Measurements from ENCODE around the gene EEF2KMT. TPM values are rescaled to one million over a fixed set of nuclear protein-coding genes. Genes with fewer than 3 reads are reported as not detected.
"Not testable (repeated sequence)": the region's sequence is repeated elsewhere in the genome, so short reads cannot be mapped to it uniquely, and the experiment has no call there.

Gene EEF2KMT
- total and polyA plus RNA-seq, 2 of the 4 experiments (the other 2 are of a cell fraction) = 14.1 to 19.0 TPM

DNA sequence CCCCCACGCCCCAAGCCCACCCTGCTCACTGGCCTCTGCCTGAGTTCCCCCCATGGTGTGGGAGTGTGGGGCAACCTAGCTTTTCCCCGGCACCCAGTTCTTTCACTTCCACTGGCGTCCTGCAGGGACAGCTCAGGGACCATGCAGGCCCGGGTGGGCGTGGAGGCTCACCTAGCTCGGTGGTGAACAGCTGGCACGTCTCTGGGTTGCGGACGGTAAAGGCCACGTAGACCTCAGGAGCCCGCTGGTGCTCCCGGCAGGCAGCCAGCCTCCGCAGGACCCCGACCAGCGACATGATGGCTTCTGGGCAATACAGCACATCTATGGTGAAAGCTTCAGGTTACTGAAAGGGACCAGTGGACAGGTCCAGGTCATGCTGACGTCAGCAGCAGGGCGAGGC is 8.7 kb downstream of the EEF2KMT start:
- in situ Hi-C loops (cut with MboI; ENCODE audit: low sequenced_read_pairs); H2BK5ac ChIP-seq (ENCODE audit: low read depth, low read length, poor library complexity, severe bottlenecking); H3K4me2 ChIP-seq (ENCODE audit: low read depth, low read length); H3K79me1 ChIP-seq (ENCODE audit: low read depth in 1 of 2, low read length in 2 of 2); H3K4me3 ChIP-seq (ENCODE audit: insufficient read depth, low read depth, low read length); H3K9me1 ChIP-seq (ENCODE audit: insufficient read depth, low read length); H2AK5ac ChIP-seq (ENCODE audit: low read depth, low read length); H2BK120ac ChIP-seq (ENCODE audit: low read depth, low read length); H3K56ac ChIP-seq (ENCODE audit: extremely low read depth, insufficient read depth, low read length); H3K27ac ChIP-seq (ENCODE audit: insufficient read depth, low read length); H3K18ac ChIP-seq (ENCODE audit: low read depth, low read length); CTCF ChIA-PET; H4K5ac ChIP-seq (ENCODE audit: low read depth, low read length); dilution Hi-C loops (cut with HindIII; ENCODE audit: low sequenced_read_pairs, unreplicated experiment); H2BK20ac ChIP-seq (ENCODE audit: low read depth, low read length); H3K9me3 ChIP-seq (ENCODE audit: control insufficient read depth, insufficient read depth, low read length); H4K20me1 ChIP-seq (ENCODE audit: insufficient read depth, low read length); DNase-seq; H2BK15ac ChIP-seq (ENCODE audit: low read depth, low read length); H2AFZ ChIP-seq (replicated peaks; ENCODE audit: low read length, poor library complexity); H3K27me3 ChIP-seq (ENCODE audit: control insufficient read depth, insufficient read depth, low read length); H3K9ac ChIP-seq (ENCODE audit: low read depth, low read length); H3K4ac ChIP-seq (ENCODE audit: low read depth, low read length); BruUV-seq (replicated peaks); H3K4me1 ChIP-seq (ENCODE audit: control insufficient read depth, insufficient read depth, low read length); POLR2A ChIA-PET (ENCODE audit: unreplicated experiment); intact Hi-C loops (cut with micrococcal nuclease); ATAC-seq (ENCODE audit: low read depth); H3K23ac ChIP-seq (ENCODE audit: low read depth, low read length); H4K91ac ChIP-seq (ENCODE audit: insufficient read depth, low read depth, low read length); H3K14ac ChIP-seq (replicated peaks; ENCODE audit: low read depth, low read length); H2AK9ac ChIP-seq (replicated peaks; ENCODE audit: low read depth, low read length, poor library complexity); H4K8ac ChIP-seq (ENCODE audit: low read depth in 2 of 2, low read length in 2 of 2): not testable (repeated sequence)
- peaks cover 15% of the 10 kb centered on the region for H3K36me3 ChIP-seq (ENCODE audit: control insufficient read depth, insufficient read depth, low read length)
- WGBS, 2 experiments (ENCODE audit: extremely low coverage in 2 of 2, insufficient read length in 1 of 2) = 97% methylated on average over 12 of the region's 17 CpGs; no CpG with 5 or more reads in 1 of the 2 experiments

DNA sequence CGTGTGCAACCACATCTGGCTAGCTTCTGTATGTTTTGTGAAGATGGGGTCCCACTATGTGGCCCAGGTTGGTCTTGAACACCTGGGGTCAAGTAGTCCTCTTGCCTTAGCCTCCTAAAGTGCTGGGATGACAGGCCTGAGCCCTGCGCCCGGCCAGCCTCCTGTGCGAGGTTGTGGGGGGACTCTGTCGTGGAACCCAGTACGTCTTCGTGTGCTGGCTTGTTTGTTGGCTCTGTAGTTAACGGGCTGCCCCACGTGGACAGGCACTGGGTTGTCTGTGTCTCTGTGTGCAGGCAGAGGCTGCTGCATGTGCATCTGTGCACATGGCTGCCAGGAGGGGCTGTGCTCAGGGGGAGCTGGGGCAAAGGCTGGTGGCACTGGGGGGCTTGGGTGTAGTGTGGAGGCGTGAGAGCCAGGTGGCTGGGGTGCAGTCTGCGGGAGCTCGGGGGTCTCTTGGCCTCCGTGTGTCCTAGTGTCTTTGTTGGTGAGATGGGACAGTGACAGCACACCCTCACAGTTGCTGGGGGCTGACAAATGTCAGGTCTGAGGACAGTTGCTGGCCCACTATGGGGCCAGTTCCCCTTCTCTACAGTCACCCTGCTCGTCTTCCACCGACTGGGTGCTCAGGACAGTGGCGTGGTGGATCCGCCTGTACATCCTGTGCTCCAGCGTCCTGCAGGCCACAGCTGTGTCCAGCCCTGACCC is 9.4 kb downstream of the EEF2KMT start:
- H3K9me3 ChIP-seq (ENCODE audit: control insufficient read depth, insufficient read depth, low read length); CTCF ChIA-PET; H2AFZ ChIP-seq (replicated peaks; ENCODE audit: low read length, poor library complexity); ATAC-seq (ENCODE audit: low read depth); in situ Hi-C loops (cut with MboI; ENCODE audit: low sequenced_read_pairs); H4K20me1 ChIP-seq (ENCODE audit: insufficient read depth, low read length); DNase-seq; H2BK15ac ChIP-seq (ENCODE audit: low read depth, low read length); dilution Hi-C loops (cut with HindIII; ENCODE audit: low sequenced_read_pairs, unreplicated experiment); H3K4ac ChIP-seq (ENCODE audit: low read depth, low read length); H3K4me1 ChIP-seq (ENCODE audit: control insufficient read depth, insufficient read depth, low read length); intact Hi-C loops (cut with micrococcal nuclease); H2AK9ac ChIP-seq (replicated peaks; ENCODE audit: low read depth, low read length, poor library complexity); H3K23ac ChIP-seq (ENCODE audit: low read depth, low read length); H2BK120ac ChIP-seq (ENCODE audit: low read depth, low read length); H2BK20ac ChIP-seq (ENCODE audit: low read depth, low read length); H4K8ac ChIP-seq (ENCODE audit: low read depth in 2 of 2, low read length in 2 of 2); H3K56ac ChIP-seq (ENCODE audit: extremely low read depth, insufficient read depth, low read length); H3K4me2 ChIP-seq (ENCODE audit: low read depth, low read length); H4K5ac ChIP-seq (ENCODE audit: low read depth, low read length); H3K79me1 ChIP-seq (ENCODE audit: low read depth in 1 of 2, low read length in 2 of 2); H4K91ac ChIP-seq (ENCODE audit: insufficient read depth, low read depth, low read length); H3K4me3 ChIP-seq (ENCODE audit: insufficient read depth, low read depth, low read length); H2BK5ac ChIP-seq (ENCODE audit: low read depth, low read length, poor library complexity, severe bottlenecking); H3K9ac ChIP-seq (ENCODE audit: low read depth, low read length); H3K27me3 ChIP-seq (ENCODE audit: control insufficient read depth, insufficient read depth, low read length); BruUV-seq (replicated peaks); H3K18ac ChIP-seq (ENCODE audit: low read depth, low read length); POLR2A ChIA-PET (ENCODE audit: unreplicated experiment); H3K14ac ChIP-seq (replicated peaks; ENCODE audit: low read depth, low read length); H3K27ac ChIP-seq (ENCODE audit: insufficient read depth, low read length); H3K9me1 ChIP-seq (ENCODE audit: insufficient read depth, low read length); H2AK5ac ChIP-seq (ENCODE audit: low read depth, low read length): not testable (repeated sequence)
- 100% methylated on average over 1 of the region's 18 CpGs; no CpG with 5 or more reads in 1 of the 2 experiments for WGBS, 2 experiments (ENCODE audit: extremely low coverage in 2 of 2, insufficient read length in 1 of 2)
- H3K36me3 ChIP-seq (ENCODE audit: control insufficient read depth, insufficient read depth, low read length) = peaks cover 20% of the 10 kb centered on the region
